ENCODE data around the gene TCERG1L.
"Not testable (repeated sequence)": the region's sequence is repeated elsewhere in the genome, so short reads cannot be mapped to it uniquely, and the experiment has no call there.

Gene TCERG1L

GRCh38 chr10:131246775-131247174 lies 64.7 kb downstream of the TCERG1L start:
- DNase-seq = no peak

GRCh38 chr10:131246089-131246488 lies 65.4 kb downstream of the TCERG1L start:
- DNase-seq = no peak

- DNase-seq = no peak
Measured at GRCh38 chr10:131245475-131246059, 66.0 kb downstream of the TCERG1L start.

- no peak for DNase-seq
Measured at GRCh38 chr10:131244836-131245235, 66.7 kb downstream of the TCERG1L start.

GRCh38 chr10:131243076-131243475 lies 68.4 kb downstream of the TCERG1L start:
- DNase-seq = no peak

- DNase-seq = no peak
Measured at GRCh38 chr10:131242007-131242406, 69.5 kb downstream of the TCERG1L start.

DNA sequence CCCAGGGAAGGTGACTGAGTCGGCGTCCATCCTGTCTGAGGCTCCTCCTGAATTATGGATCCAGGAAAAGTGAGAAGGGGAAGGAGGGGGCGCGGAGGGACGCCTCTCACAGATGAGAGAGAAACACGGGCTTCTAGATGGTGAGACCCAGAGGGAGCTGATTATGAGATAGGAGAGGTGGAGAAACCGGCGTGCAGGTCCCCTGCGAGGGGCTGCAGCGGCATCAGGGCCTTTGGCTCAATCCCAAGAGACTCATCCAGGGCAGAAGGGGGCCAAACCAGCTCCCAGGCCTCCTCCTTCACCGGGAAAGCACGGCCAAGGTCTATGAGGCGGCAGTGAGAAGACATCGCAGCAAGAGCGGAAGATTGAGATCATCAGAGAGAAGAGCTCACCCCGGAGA lies 70.8 kb downstream of the TCERG1L start:
- no peak for DNase-seq

DNA sequence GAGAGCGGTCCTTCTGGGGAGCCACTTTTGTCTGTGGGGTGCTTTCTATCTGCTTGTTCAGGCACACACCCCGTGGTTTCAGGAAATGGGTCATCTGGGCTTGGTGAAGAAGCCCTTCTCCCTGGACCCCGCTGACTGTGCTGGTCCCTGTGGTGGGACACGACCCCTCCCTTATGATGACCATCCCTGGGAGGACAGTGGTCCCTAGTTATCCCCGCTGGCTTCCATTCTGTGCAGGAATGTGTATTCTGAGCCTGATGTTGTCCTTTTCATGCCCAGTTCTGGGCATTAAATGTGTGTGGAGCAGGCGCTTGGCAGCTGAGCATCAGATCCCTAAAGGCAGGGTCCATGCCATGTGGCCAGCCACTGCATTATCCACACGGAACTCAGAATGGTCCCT lies 71.6 kb downstream of the TCERG1L start:
- DNase-seq = no peak

DNA sequence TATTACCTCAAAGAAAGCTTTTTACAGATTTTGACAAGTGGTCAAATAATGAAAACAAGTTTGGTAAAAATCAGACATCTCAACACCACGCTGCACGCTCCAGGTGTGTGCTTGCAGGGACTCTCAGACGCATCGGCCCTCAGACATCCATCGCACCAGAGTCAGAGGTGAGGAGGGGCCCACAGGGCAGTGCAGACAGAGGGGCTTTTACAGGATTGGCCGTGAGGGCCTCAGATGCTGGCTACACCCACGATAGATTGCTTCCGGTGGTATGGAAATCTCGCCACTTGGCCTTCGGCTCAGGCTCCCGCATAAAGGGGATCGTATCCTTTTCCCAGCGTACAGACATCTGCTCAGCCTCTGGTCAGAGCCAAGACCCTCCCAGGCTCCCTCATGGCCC lies 72.1 kb downstream of the TCERG1L start:
- no peak for DNase-seq

DNA sequence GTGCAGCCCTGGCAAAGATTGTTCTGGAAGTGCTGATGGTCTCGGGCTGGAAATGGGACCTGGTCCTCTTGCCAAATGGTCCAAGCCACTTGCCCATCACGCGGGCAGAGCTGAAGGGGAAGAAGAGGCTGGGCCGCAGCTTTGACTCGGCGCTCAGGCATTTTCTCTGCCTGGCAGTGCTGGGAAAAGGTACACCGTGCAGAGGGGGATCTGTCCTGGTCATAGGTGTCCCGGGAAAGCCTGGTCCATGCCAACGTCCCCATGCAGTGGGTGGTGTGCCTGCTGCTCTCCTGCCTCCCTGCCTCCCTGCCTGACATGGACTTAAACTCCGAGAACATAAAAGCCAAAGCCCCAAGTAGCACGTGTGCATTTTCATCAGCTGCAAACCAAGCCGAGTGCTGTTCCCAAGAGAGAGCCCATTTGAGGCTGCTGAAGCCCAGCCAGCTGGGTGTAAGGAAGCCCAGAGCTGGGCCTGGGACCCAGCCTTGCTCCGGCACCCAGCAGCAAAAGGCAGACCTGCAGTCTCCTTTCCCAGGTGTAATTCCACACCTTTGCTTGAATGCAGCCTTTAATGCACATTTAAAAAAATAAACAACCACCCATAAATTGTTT lies 72.7 kb downstream of the TCERG1L start:
- no peak for DNase-seq

DNA sequence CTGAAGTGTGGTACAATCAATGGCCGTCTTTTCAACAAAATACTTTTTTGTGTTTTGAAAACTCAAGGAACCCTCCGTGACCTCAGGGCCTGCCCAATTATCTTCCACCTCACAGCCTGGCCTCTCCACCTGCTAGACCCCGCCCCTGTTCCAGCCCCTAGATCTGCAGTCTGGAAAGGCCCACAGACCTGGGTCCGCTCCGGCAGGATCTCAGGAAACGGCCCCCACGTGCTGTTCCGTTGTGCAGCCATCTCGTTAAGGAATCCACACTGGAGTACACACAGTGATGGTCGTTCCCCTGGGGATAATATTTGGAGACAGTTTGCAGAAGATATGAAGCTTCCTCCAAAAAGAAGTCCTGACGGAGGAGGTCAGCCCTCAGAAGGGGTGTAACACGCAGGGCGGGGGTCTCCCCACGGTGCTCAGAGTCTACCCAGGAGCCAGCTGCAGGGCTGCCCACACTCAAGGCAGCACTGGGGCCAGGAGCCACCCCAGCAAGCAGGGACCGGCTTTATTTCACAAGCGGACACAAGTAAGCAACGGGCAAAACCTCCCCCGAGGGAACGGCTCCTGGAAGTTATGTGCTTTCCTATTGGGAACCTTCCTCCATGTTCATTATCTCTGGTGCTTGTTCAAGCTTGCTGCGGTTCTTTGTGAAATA lies 73.4 kb downstream of the TCERG1L start:
- DNase-seq = no peak

DNA sequence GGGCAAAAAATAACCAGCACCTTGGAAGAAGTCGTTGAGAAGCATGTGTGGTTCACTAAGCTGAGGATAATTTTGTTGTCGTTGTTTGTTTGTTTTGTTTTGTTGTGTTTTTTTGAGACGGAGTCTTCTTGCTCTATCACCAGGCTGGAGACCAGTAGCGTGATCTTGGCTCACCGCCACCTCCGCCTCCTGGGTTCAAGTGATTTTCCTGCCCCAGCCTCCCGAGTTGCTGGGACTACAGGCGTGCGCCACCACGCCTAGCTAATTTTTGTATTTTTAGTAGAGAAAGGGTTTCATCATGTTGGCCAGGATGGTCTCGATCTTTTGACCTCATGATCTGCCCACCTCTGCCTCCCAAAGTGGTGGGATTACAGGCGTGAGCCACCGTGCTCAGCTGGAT lies 76.9 kb downstream of the TCERG1L start:
- DNase-seq = not testable (repeated sequence)

DNA sequence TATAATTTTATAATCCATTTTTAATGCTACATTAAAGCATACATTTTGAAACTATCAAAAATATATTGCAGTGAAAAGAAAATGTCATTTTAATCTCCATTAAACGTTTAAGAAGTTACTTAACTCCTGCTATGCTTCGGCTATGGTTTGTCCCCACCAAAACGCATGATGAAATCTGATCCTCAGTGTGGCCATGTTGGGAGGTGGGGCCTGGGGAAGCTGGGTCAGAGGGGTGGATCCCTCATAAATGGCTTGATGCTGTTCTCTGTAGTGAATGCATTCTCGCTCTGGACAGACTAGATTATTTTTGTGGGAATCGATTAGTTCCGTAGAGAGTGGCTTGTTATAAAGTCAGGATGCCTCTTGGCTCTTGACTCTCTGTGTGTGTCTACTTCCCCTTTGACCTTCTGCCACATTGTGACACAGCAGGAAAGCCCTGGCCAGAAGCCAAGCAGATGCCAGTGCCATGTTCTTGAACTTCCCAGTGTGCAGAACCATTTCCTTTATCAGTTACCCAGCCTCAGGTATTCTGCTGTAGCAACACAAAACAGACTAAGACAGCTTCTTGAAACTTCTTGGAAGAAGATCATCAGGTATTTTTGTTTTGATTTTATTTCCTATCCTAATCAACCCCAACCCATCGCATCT lies 77.8 kb downstream of the TCERG1L start:
- no peak for DNase-seq

GRCh38 chr10:131231965-131232541 lies 79.5 kb downstream of the TCERG1L start:
- DNase-seq = no peak

DNA sequence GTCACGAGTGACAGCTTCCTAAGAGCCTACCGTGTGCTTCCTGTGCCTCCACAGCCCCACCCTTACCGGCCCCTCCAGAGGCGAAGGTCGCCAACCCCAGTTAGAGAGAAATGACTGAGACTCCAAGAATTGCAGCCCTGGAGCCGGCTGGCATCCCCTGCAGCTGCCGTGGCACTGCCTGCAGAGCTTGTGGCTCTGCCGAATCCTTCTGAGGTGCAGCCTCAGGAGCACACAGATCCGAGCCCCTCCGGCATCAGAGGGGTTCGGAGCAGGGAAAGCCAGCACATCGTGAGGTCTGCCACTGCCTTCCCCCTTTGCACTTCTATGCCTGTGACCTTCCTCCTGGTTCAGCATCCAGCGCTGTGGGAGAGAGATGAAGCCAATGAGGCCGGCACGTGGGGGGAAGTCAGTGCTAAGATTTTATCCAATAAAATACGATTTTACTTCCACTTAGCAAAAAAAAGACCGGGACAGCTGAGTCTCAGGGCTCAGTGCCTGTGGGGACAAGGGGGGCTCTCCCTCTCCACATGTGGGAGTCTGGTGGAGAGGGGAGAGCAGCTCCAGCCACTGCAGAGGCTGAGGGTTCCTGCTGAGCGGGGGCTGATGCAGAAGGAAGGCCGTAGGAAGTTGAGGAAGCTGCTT lies 80.1 kb downstream of the TCERG1L start:
- DNase-seq = no peak

- DNase-seq = no peak
Measured at GRCh38 chr10:131230641-131231322, 80.7 kb downstream of the TCERG1L start.

GRCh38 chr10:131230166-131230565 lies 81.4 kb downstream of the TCERG1L start:
- no peak for DNase-seq

GRCh38 chr10:131227163-131227740 lies 84.3 kb downstream of the TCERG1L start:
- DNase-seq = no peak

DNA sequence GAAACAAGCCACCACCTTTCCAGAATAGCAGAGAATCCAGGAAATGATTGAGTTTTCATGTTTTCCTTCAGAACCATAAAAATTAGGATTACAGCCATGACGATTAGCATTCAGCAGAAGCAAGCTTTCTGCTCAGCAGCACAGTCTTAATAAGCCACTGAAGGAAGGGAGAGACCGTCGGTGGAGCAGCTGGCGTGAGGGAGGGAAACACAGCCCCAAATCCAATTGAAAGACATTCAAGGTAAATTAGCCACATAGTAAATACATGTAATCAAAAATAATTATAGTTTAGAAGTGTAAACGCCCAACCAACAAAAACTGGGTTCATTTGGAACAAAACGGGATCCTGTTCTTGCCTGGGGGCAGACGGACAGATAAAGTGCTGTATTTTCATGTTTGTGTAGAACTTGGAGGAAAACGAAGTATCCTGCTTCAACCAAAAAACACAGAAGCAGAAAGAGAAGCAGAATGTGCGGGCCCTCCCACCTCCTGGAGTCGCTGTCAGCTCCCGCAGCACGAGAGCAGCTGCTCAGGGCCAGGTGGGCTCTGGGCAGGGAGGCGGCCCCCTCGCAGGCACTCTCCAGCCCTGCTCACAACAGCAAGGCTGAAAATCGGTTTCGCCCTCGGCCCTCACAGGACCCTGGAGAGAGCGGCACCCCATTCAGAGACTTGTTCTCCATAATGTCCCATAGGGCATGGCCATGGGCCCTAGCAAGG lies 84.9 kb downstream of the TCERG1L start:
- DNase-seq = no peak

DNA sequence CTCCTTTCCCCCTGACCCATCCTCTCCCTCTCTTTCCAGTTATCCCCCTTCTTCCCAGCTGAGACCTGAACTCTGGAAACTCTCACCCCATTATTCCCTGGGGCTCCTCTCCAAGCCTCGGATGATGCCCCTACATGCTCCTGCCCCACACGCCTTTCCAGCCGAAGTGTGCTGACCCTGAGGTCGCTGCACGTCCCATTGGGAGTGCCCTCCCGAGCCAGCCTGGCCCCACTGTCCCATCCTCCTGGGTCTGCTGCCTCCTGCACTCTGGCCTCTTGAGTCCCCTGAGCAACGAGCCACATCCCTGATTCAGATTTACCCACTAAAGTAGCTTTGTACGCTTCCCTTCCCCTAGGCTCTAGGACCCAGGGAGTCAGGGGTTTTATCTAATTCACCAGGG lies 87.4 kb downstream of the TCERG1L start:
- DNase-seq = no peak

GRCh38 chr10:131223422-131223821 lies 88.1 kb downstream of the TCERG1L start:
- no peak for DNase-seq

DNA sequence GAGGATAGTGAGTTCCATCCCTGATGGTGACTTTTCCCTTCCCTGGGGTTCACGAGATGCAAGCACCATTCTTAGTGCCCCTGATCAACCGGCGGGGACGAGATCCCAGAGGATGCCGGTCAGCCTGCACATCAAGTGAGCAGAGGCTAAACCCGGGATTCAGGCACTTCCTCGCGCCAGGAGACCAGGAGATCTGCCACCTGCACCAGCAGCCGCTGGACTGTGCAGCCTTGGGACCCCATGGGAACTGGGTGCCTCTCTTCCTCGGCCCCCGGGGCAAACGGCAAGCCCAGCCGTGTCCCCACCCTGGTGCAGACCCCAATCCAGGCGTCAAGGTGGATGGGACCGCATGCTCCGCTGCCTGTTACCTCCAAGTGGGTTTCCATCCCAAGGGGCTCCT lies 88.5 kb downstream of the TCERG1L start:
- DNase-seq = no peak

Data from DMS 273 treated with DMSO at 0.1 percent for 48 hours (cell line).